Activated naive CD4-positive, alpha-beta T cell (primary cell): ENCODE data around the gene NR6A1.

Experiments used
- DNase-seq, 4 experiments: peaks; one replicate each; lab custom pipeline; 2025; lab: John Stamatoyannopoulos, UW

NR6A1 gene

GRCh38 chr9:124724415-124725067, 46.6 kb downstream of the NR6A1 start:
- DNase-seq = no peak

DNA sequence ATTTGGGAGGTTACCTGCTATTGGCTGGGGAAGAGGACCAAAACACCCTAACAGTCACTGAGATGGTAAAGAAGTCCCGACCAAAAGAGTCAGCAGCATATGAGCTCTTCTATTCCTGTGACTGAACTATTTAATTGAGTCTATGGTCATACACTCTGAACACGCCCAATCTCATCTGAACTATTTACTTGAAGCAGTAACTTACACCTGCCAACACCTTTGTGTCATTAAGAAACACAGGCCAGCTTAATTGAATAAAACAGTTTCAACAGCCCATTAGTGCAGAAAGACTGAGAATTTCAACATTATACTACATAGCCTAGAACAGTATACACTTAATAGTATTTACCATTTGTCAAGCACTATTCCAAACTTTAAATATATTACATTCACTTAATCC, 47.8 kb downstream of the NR6A1 start:
- no peak for DNase-seq

- no peak for DNase-seq
Measured at GRCh38 chr9:124721109-124721906, 49.8 kb downstream of the NR6A1 start.

- no peak for DNase-seq
Measured at GRCh38 chr9:124720429-124721108, 50.5 kb downstream of the NR6A1 start.

DNA sequence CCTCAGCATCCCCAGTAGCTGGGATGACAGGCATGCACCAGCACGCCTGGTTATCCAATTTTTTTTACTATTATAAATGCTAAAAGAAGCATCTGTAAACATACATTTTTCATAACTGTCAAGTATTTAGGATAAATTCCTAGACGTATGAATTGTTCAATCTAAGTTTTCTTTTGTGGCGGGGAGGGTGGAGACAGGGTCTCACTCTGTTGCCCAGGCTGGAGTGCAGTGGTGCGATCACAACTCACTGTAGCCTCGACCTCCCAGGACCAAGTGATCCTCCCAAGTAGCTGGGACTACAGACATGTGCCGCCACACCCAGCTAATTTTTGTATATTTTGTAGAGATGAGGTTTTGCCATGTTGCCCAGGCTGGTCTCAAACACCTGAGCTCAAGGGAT, 52.2 kb downstream of the NR6A1 start:
- DNase-seq = no peak

GRCh38 chr9:124717597-124717996, 53.5 kb downstream of the NR6A1 start:
- DNase-seq = no peak

DNA sequence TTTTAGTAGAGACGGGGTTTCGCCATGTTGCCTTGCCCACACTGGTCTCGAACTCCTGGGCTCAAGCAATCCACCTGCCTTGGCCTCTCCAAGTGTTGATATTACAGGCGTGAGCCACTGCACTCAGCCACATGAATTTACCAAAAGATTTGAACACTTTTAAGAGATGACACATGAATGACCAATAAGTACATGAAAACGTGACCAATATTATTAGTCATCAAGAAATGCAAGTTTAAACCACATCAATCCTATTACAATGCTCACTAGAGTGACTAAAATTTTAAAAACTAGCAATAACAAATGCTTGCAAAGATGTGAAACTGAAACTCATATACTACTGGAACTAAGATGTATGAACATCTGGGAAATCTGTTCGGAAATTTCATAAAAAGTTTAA, 54.3 kb downstream of the NR6A1 start:
- DNase-seq = no peak

GRCh38 chr9:124710766-124711165, 60.3 kb downstream of the NR6A1 start:
- no peak for DNase-seq

DNA sequence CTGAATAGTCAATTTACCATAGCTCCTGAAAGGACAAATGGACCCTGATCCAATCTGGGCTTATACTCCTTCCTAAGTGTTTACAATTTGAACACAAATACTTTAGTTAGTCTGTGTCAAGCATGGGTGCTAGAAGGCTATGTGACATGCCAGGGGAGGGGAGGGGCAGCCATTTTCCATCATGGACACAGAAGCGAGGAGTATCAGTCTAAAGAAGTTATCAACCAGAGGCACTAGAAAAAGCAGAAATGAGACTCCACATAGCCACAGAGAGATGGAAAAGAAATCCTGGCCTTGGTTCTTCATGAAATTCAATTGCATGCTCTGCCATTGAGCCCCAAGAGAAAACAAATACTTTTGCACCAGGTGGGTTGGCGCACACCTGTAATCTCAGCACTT, 61.8 kb downstream of the NR6A1 start:
- DNase-seq = no peak

- no peak for DNase-seq
Measured at GRCh38 chr9:124708633-124709291, 62.3 kb downstream of the NR6A1 start.

- no peak for DNase-seq
Measured at GRCh38 chr9:124708074-124708473, 63.0 kb downstream of the NR6A1 start.

GRCh38 chr9:124707666-124708065, 63.4 kb downstream of the NR6A1 start:
- DNase-seq = no peak

DNA sequence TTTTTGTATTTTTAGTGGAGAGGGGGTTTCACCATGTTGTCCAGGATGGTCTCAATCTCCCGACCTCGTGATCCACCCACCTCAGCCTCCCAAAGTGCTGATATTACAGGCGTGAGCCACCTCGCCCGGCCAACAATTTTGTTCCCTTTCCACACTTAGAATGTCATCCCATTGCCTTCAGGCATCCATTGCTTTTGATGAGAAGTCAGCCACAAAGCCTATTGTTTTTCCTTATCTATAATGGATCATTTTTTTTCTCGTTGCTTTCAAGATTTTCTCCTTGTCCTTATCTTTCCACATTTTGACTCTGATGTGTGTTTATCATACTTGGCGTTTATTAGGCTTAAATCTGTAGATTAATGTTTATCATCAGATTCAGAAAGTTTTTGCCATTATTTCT, 64.4 kb downstream of the NR6A1 start:
- DNase-seq = no peak

- no peak for DNase-seq
Measured at GRCh38 chr9:124699575-124699974, 71.5 kb downstream of the NR6A1 start.

DNA sequence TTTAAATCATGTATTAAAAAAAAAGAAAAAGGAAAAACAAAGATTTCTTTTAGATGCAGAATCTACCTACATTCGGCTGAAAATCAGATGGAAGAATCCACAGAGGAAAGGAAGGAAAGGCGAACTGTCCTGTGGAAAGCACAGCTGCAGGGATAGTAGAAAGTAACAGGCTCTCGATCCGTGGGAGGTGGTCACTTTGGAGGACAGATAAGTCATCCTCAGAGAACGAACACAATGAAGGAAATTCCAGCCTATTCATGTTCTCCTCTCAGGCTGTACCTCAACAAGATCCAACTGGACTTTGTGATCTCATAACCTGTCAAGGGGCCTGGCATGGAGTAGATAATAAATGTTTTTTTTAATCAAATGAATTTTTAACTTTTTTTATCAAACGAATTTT, 72.8 kb downstream of the NR6A1 start:
- no peak for DNase-seq

GRCh38 chr9:124697326-124698200, 73.5 kb downstream of the NR6A1 start:
- no peak for DNase-seq

GRCh38 chr9:124696101-124696500, 75.0 kb downstream of the NR6A1 start:
- DNase-seq = no peak

DNA sequence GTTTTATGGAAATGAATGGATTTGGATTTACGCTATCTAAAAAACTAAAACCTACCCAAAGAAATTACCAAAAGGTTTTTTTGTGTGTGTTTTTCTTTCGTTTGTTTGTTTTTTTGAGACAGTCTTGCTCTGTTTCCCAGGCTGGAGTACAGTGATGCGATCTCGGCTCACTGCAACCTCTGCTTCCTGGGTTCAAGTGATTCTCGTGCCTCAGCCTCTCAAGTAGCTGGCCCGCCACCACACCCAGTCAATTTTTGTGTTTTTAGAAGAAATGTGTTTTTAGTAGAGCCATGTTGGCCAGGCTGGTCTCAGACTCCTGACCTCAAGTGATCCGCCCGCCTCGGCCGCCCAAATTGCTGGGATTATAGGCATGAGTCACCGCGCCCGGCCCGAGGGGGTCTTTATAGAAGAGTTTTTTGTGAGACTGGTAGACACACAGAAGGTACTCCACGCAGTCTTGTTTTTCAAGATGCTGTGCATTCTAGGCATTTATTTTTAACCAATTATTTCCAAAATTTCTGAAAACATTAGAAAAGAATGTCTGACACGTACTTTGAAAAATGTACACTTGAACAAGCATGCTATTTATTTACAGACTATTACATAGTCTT, 75.7 kb downstream of the NR6A1 start:
- no peak for DNase-seq

- DNase-seq = no peak
Measured at GRCh38 chr9:124694414-124695279, 76.5 kb downstream of the NR6A1 start.

DNA sequence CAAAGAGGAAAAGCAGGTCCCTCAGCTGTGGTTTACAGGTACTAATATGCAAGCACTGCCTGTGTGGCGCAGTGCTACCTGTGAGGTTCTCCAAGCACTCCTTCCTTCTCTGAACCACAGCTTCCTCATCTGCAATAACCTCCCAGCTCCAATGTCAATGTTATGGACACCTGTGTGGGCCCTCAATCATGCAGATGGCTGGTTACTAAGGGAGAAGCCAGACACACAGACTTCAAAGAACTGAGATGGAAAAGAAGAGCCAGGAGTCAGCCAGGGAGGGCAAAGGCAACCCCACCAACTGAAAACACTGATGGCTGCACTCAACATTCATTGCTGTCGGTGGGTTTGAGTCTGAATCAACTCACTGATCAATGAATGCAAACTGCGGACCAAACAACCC, 77.7 kb downstream of the NR6A1 start:
- DNase-seq = no peak
